GM12801 (cell line): ENCODE measurements around the gene POLD1.

Source experiments
- CTCF ChIP-seq: IDR thresholded peaks from one replicate; pipeline ENCODE4 v1.5.1; 2011; ENCODE audit warnings: control low read depth; ENCODE audit not compliant: insufficient read length; ENCODE audit errors: extremely low read depth

Gene POLD1

GRCh38 chr19:50362030-50362412 lies 22.1 kb upstream of the POLD1 start:
- TF ChIP-seq CTCF, result no peak

GRCh38 chr19:50362656-50363424 lies 21.3 kb upstream of the POLD1 start:
- no peak for TF ChIP-seq CTCF

DNA sequence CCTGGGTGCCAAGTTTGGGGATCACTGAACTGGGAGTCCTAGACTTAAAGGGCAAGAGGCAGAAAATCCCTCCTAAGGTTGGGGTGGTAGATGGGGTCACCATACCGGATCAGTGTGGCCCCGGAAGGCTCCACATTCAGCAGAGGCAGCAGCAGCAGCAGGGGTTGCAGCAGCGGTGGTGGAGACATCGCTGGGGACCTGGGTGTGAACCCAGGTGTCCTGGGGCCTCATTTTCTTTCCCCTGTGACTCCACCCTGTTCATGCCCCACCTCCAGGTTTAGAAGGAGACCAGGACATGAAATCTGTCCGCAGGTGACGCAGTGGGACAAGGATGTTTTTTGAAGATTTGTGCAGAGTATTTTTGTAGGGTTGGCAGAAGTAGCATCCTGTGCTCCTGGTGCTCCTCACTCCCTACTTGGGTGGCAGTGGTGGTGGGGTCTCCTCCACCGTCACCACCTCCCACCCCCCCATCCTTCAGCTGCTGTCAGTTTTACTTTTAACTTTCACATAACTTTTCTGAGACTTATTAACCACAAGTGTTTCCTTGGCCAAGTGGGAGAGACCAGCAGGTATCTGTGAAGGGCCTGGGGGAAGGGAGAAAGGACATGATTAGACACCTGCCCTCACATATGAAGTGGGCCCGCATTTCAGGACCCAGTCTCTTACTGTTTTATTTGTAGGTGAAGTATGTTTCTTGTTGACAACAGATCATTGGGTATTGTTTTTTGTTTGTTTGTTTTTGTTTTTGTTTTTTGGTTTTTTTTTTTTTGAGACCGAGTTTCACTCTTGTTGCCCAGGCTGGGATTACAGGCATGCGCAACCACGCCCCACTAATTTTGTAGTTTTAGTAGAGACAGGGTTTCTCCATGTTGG lies 18.5 kb upstream of the POLD1 start, which contains the start of gene NAPSA:
Gene NAPSA (minus strand): TSS at position 206 of the 873 bp plus-strand sequence. CDS start 18 bp downstream, at position 188.
- TF ChIP-seq CTCF, result no peak

DNA sequence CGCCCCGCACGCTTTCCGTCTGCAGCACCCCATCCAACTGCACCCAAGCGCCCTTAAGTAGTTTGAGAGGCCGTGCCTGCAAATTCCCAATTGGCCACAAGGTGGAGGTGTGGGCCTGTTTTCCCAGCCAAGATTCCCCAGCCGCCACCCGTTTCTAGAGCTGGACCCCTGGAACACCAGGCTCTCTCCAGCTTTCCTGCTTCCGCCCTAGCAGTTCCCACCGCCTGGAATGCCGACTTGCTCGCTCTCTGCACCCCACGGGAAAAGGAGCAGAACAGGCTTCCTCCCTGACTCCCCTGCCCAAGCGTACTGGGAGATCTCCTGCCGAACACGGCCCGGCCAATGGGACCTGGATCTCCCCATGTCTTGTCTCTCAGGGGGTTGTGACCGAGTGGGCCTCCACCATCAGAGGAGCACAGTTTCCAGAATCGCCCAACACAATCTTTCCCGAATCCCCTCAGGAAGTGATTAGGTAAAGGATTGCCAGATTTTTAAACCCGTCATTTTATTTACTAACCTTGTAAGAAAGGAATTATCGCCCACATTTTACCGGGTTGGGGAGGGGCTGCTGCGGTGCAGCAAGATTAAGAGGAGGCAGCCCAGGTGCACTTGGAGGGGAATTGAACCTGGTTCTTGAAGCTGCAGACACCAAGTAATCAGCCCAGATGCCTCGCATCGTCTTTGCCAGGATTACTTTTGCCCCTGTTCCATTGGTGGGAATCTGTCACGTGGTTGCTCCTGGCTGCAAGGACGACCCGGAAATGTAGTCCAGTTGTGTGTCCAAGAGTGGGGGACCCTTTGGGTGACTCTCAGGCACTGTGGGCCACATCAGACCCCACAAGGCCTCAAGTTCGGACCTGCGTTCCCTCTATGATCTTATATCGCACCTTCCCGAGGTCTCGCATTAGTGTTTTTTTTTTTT lies 15.2 kb upstream of the POLD1 start:
- no peak for TF ChIP-seq CTCF

DNA sequence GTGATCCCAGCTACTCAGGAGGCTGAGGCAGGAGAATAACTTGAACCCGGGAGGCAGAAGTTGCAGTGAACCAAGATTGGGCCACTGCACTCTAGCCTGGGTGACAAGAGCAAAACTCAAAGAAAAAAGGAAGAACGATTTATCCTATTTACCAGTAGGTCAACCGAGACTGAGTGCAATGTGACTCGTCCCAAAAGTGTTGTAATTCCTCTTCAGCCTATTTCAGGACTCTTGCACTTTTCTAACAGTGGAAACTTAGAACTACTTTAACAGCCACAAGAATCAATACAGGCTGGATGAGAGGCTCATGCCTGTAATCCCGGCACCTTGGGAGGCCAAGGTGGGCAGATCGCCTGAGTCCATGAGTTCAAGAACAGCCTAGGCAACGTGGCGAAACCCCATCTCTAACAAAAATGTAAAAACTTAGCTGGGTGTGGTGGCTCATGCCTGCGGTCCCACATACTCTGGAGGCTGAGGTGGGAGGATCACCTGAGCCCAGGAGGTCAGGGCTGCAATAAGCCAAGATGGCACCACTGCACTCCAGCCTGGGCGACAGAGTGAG lies 12.2 kb upstream of the POLD1 start:
- TF ChIP-seq CTCF, result no peak

DNA sequence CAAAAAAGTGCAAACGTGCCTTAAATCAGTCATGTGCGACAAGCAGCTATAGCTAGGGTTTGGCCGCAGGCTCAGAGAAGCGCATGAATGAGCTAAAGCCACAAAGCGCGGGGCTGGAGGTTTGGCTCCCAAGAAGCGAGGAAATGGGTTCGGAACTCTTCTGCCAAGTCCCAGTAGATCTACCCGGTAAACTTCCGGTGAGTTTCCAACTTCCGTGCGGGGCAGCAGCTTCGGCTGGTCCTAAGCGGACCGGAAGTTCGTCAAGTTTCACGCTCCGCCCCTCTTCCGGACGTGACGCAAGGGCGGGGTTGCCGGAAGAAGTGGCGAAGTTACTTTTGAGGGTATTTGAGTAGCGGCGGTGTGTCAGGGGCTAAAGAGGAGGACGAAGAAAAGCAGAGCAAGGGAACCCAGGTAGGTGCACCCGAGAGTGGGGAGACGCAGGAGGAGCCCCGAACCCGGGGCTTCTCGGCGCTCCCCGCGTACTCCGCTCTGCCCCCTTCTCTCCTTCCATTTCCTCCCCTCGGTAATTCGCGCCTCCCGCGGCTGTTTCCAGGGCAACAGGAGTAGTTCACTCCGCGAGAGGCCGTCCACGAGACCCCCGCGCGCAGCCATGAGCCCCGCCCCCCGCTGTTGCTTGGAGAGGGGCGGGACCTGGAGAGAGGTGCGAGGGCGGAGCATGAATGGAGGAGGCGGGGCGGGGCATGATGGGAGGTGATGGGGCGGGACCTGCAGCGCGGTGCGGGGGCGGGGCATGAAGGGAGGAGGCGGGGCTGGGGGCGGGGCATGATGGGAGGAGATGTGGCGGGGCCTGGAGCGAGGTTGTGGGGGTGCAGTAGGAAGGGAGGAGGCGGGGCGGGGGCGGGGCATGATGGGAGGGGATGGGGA lies 7.7 kb upstream of the POLD1 start, which contains the start of gene NR1H2:
Gene NR1H2 (plus strand): TSS at position 292 of the 885 bp plus-strand sequence. CDS start 1,149 bp downstream, outside the sequence.
- TF ChIP-seq CTCF, result no peak
